T-helper 2 cell treated with Interferon-gamma antibody and Interleukin-4, amounts not matched to agents 5 μg/mL and 100 μg/mL, for 36 hours (primary cell): ENCODE measurements around the gene GNAZ.

Experiments
- DNase-seq: peaks from one replicate; pipeline ENCODE4 v3.0.0; 2021; ENCODE audit warnings: low spot score
- H3K27ac Mint-ChIP-seq: one replicate; pipeline ENCODE4 v1.8.0; 2021; ENCODE audit warnings: mild to moderate bottlenecking, mixed read lengths
- H3K27me3 Mint-ChIP-seq: one replicate; pipeline ENCODE4 v1.8.0; 2021; ENCODE audit warnings: low read depth, mixed read lengths
- H3K36me3 Mint-ChIP-seq: one replicate; pipeline ENCODE4 v1.8.0; 2021; ENCODE audit warnings: low read depth, mixed read lengths
- H3K4me1 Mint-ChIP-seq: one replicate; pipeline ENCODE4 v1.8.0; 2021; ENCODE audit warnings: low read depth, mixed read lengths
- H3K4me3 Mint-ChIP-seq: one replicate; pipeline ENCODE4 v1.8.0; 2022; ENCODE audit warnings: mild to moderate bottlenecking, moderate library complexity, mixed read lengths
- H3K9me3 Mint-ChIP-seq: one replicate; pipeline ENCODE4 v1.8.0; 2021; ENCODE audit warnings: mixed read lengths

The GNAZ gene

GRCh38 chr22:23113067-23113846 is 42.9 kb downstream of the GNAZ start:
- no peak for DNase-seq
- Mint-ChIP-seq H3K4me1 (no peaks in the 10 kb centered on the region), H3K27me3 (no peaks in the 10 kb centered on the region), H3K4me3 (no peak overlapping the region), H3K27ac (no peak overlapping the region), H3K36me3 (no peaks in the 10 kb centered on the region), H3K9me3 (no peaks in the 10 kb centered on the region)

GRCh38 chr22:23113847-23114720 is 43.8 kb downstream of the GNAZ start:
- no peak for DNase-seq
- Mint-ChIP-seq H3K9me3 (no peaks in the 10 kb centered on the region), H3K27ac (no peak overlapping the region), H3K36me3 (no peaks in the 10 kb centered on the region), H3K27me3 (no peaks in the 10 kb centered on the region), H3K4me1 (no peaks in the 10 kb centered on the region), H3K4me3 (no peak overlapping the region)

GRCh38 chr22:23114721-23115020 is 44.4 kb downstream of the GNAZ start:
- Mint-ChIP-seq H3K36me3 (no peaks in the 10 kb centered on the region), H3K27me3 (no peaks in the 10 kb centered on the region), H3K9me3 (no peaks in the 10 kb centered on the region), H3K4me1 (peaks cover 5% of the 10 kb centered on the region), H3K4me3 (no peak overlapping the region), H3K27ac (no peak overlapping the region)
- no peak for DNase-seq

GRCh38 chr22:23115369-23115768 is 45.0 kb downstream of the GNAZ start:
- no peak for DNase-seq
- no peak overlapping the region for H3K27ac Mint-ChIP-seq
- H3K9me3 Mint-ChIP-seq: no peaks in the 10 kb centered on the region
- H3K27me3 Mint-ChIP-seq: no peaks in the 10 kb centered on the region
- no peak overlapping the region for H3K4me3 Mint-ChIP-seq
- H3K36me3 Mint-ChIP-seq: no peaks in the 10 kb centered on the region
- H3K4me1 Mint-ChIP-seq: peaks cover 9% of the 10 kb centered on the region

GRCh38 chr22:23115825-23116494 is 45.6 kb downstream of the GNAZ start:
- H3K27ac Mint-ChIP-seq: no peak overlapping the region

GRCh38 chr22:23116506-23117263 is 46.4 kb downstream of the GNAZ start:
- H3K4me1 Mint-ChIP-seq: peaks cover 9% of the 10 kb centered on the region
- H3K4me3 Mint-ChIP-seq: no peak overlapping the region
- DNase-seq: no peak

More at GRCh38 chr22:23115825-23116494, 45.6 kb downstream of the GNAZ start:
- peaks cover 9% of the 10 kb centered on the region for H3K4me1 Mint-ChIP-seq
- H3K36me3 Mint-ChIP-seq: no peaks in the 10 kb centered on the region
- no peak for DNase-seq
- no peaks in the 10 kb centered on the region for H3K9me3 Mint-ChIP-seq
- no peaks in the 10 kb centered on the region for H3K27me3 Mint-ChIP-seq
- H3K4me3 Mint-ChIP-seq: no peak overlapping the region

GRCh38 chr22:23117275-23117674 is 47.0 kb downstream of the GNAZ start:
- H3K9me3 Mint-ChIP-seq: no peaks in the 10 kb centered on the region
- no peaks in the 10 kb centered on the region for H3K36me3 Mint-ChIP-seq
- DNase-seq: no peak
- H3K4me3 Mint-ChIP-seq: no peak overlapping the region
- H3K27ac Mint-ChIP-seq: no peak overlapping the region
- H3K4me1 Mint-ChIP-seq: peaks cover 9% of the 10 kb centered on the region
- no peaks in the 10 kb centered on the region for H3K27me3 Mint-ChIP-seq

More at GRCh38 chr22:23116506-23117263, 46.4 kb downstream of the GNAZ start:
- H3K27me3 Mint-ChIP-seq: no peaks in the 10 kb centered on the region
- no peaks in the 10 kb centered on the region for H3K9me3 Mint-ChIP-seq
- H3K27ac Mint-ChIP-seq: no peak overlapping the region
- H3K36me3 Mint-ChIP-seq: no peaks in the 10 kb centered on the region

GRCh38 chr22:23117891-23118646 is 47.8 kb downstream of the GNAZ start:
- no peak for DNase-seq
- H3K9me3 Mint-ChIP-seq: no peaks in the 10 kb centered on the region
- no peaks in the 10 kb centered on the region for H3K36me3 Mint-ChIP-seq
- no peaks in the 10 kb centered on the region for H3K27me3 Mint-ChIP-seq
- no peak overlapping the region for H3K4me3 Mint-ChIP-seq
- H3K4me1 Mint-ChIP-seq: peaks cover 9% of the 10 kb centered on the region
- H3K27ac Mint-ChIP-seq: no peak overlapping the region

- no peaks in the 10 kb centered on the region for H3K36me3 Mint-ChIP-seq
- H3K4me3 Mint-ChIP-seq: peak overlapping the region; percentile 19
Measured at GRCh38 chr22:23118647-23119493, 48.6 kb downstream of the GNAZ start.

GRCh38 chr22:23119494-23120414 is 49.4 kb downstream of the GNAZ start:
- H3K36me3 Mint-ChIP-seq: no peaks in the 10 kb centered on the region
- peaks cover 9% of the 10 kb centered on the region for H3K4me1 Mint-ChIP-seq
- DNase-seq: peak; percentile 30
- peak overlapping the region; percentile 75 for H3K27ac Mint-ChIP-seq
- no peaks in the 10 kb centered on the region for H3K27me3 Mint-ChIP-seq
- H3K4me3 Mint-ChIP-seq: peak overlapping the region; percentile 19
- H3K9me3 Mint-ChIP-seq: no peaks in the 10 kb centered on the region

More at GRCh38 chr22:23118647-23119493, 48.6 kb downstream of the GNAZ start:
- no peaks in the 10 kb centered on the region for H3K27me3 Mint-ChIP-seq
- peak overlapping the region; percentile 75 for H3K27ac Mint-ChIP-seq
- H3K9me3 Mint-ChIP-seq: no peaks in the 10 kb centered on the region
- no peak for DNase-seq
- H3K4me1 Mint-ChIP-seq: peaks cover 9% of the 10 kb centered on the region

- DNase-seq: no peak
- Mint-ChIP-seq H3K4me3 (no peak overlapping the region), H3K27me3 (no peaks in the 10 kb centered on the region), H3K4me1 (peaks cover 9% of the 10 kb centered on the region), H3K36me3 (no peaks in the 10 kb centered on the region), H3K9me3 (no peaks in the 10 kb centered on the region), H3K27ac (peak overlapping the region; percentile 10)
Measured at GRCh38 chr22:23120415-23120899, 50.1 kb downstream of the GNAZ start.
